ENCODE results near the gene C9orf153.

C9orf153 gene

GRCh38 chr9:86230858-86231257 lies 28.6 kb downstream of the C9orf153 start:
- no peak for DNase-seq (ENCODE audit: low read depth)
- TF ChIP-seq CTCF (IDR thresholded peaks at IDR 0.05; ENCODE audit: low read depth, low read length) (no peak), MYC (IDR thresholded peaks at IDR 0.05; ENCODE audit: low read depth, low read length) (no peak), MAX (IDR thresholded peaks at IDR 0.05; ENCODE audit: low read depth, low read length) (no peak), POLR2A (IDR thresholded peaks at IDR 0.05; ENCODE audit: extremely low read depth, insufficient read length) (no peak)
- no peak overlapping the region for H3K4me3 ChIP-seq (ENCODE audit: low read depth, low read length)

- TF ChIP-seq MAX (IDR thresholded peaks at IDR 0.05; ENCODE audit: low read depth, low read length), result no peak
- TF ChIP-seq CTCF (IDR thresholded peaks at IDR 0.05; ENCODE audit: low read depth, low read length), result no peak
- no peak for TF ChIP-seq MYC (IDR thresholded peaks at IDR 0.05; ENCODE audit: low read depth, low read length)
- no peak for DNase-seq (ENCODE audit: low read depth)
Observed at GRCh38 chr9:86222667-86223066, 36.8 kb downstream of the C9orf153 start.

GRCh38 chr9:86219606-86220005 lies 39.9 kb downstream of the C9orf153 start:
- DNase-seq (ENCODE audit: low read depth), result no peak
- TF ChIP-seq POLR2A (IDR thresholded peaks at IDR 0.05; ENCODE audit: extremely low read depth, insufficient read length), result no peak
- TF ChIP-seq MAX (IDR thresholded peaks at IDR 0.05; ENCODE audit: low read depth, low read length), result no peak
- TF ChIP-seq MYC (IDR thresholded peaks at IDR 0.05; ENCODE audit: low read depth, low read length), result no peak
- no peak overlapping the region for H3K4me3 ChIP-seq (ENCODE audit: low read depth, low read length)

More at GRCh38 chr9:86222667-86223066, 36.8 kb downstream of the C9orf153 start:
- no peak overlapping the region for H3K4me3 ChIP-seq (ENCODE audit: low read depth, low read length)

GRCh38 chr9:86217076-86217755 lies 42.2 kb downstream of the C9orf153 start:
- no peak for DNase-seq (ENCODE audit: low read depth)
- no peak overlapping the region for H3K4me3 ChIP-seq (ENCODE audit: low read depth, low read length)
- TF ChIP-seq MYC (IDR thresholded peaks at IDR 0.05; ENCODE audit: low read depth, low read length) (no peak), CTCF (IDR thresholded peaks at IDR 0.05; ENCODE audit: low read depth, low read length) (no peak)

- no peak overlapping the region for H3K4me3 ChIP-seq (ENCODE audit: low read depth, low read length)
- DNase-seq (ENCODE audit: low read depth), result no peak
- TF ChIP-seq POLR2A (IDR thresholded peaks at IDR 0.05; ENCODE audit: extremely low read depth, insufficient read length), result no peak
- TF ChIP-seq MYC (IDR thresholded peaks at IDR 0.05; ENCODE audit: low read depth, low read length), result no peak
- TF ChIP-seq MAX (IDR thresholded peaks at IDR 0.05; ENCODE audit: low read depth, low read length), result no peak
- TF ChIP-seq CTCF (IDR thresholded peaks at IDR 0.05; ENCODE audit: low read depth, low read length), result no peak
Observed at GRCh38 chr9:86207193-86207592, 52.3 kb downstream of the C9orf153 start.

GRCh38 chr9:86202338-86202882 lies 57.0 kb downstream of the C9orf153 start:
- peak; percentile 62 for DNase-seq (ENCODE audit: low read depth)
- TF ChIP-seq MAX (IDR thresholded peaks at IDR 0.05; ENCODE audit: low read depth, low read length), result no peak
- peak; percentile 73 for TF ChIP-seq CTCF (IDR thresholded peaks at IDR 0.05; ENCODE audit: low read depth, low read length)
- H3K4me3 ChIP-seq (ENCODE audit: low read depth, low read length), result no peak overlapping the region

Measured in NB4 (cell line).